GM12801 (cell line): ENCODE results near the gene SMARCA2.

Experiments
- TF ChIP-seq, protein P1 (sequence below): IDR thresholded peaks from one replicate; pipeline ENCODE4 v1.5.1; 2011; ENCODE audit warnings: control low read depth; ENCODE audit not compliant: insufficient read length; ENCODE audit errors: extremely low read depth

SMARCA2 gene

DNA sequence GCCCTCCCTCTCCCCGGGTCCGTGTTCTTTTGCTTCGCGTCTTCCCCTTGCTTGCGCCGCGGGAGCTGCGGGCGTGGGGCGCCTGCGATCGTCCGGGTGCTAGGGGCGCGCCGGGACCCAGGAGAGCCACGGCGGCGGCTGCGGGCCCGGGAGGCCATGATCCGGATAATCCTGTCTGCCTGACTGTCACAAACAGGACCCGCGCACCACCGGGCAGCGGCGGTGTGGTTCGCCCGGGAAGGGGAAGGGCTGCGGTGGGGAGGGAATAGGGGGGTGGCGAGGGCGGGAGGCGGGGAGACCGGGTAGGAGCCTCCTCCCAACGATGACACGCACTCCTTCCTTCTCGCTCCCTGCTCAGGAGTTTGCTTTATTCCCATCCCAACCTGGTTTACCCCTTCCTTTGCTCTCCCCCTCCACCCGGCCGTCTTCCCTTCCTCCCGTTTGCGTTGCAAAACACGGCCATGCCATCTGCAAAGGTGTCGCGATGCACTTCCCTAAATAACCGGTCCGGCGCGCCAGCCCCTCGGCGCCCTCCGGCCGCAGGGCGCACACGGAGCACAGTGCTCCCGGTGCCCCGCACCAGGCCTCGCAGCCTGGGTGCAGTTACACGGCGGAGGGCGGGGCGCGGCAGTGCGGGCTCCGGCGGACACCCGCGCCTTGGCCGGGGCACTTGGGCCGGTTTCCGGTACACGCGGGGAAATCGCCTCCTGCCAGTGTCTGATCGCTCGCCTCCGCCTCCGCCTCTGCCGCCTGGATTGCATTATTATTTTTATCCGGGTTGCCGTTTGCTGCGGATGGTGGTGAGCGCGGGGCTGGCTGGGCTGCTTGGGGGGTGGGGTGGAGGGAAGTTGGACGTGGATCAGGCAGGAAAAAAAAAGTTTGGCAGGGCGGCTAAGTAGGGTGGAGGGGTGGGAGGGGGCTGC, 1.5 kb downstream of the SMARCA2 start:
- TF ChIP-seq, protein P1, sequence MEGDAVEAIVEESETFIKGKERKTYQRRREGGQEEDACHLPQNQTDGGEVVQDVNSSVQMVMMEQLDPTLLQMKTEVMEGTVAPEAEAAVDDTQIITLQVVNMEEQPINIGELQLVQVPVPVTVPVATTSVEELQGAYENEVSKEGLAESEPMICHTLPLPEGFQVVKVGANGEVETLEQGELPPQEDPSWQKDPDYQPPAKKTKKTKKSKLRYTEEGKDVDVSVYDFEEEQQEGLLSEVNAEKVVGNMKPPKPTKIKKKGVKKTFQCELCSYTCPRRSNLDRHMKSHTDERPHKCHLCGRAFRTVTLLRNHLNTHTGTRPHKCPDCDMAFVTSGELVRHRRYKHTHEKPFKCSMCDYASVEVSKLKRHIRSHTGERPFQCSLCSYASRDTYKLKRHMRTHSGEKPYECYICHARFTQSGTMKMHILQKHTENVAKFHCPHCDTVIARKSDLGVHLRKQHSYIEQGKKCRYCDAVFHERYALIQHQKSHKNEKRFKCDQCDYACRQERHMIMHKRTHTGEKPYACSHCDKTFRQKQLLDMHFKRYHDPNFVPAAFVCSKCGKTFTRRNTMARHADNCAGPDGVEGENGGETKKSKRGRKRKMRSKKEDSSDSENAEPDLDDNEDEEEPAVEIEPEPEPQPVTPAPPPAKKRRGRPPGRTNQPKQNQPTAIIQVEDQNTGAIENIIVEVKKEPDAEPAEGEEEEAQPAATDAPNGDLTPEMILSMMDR, result no peak

DNA sequence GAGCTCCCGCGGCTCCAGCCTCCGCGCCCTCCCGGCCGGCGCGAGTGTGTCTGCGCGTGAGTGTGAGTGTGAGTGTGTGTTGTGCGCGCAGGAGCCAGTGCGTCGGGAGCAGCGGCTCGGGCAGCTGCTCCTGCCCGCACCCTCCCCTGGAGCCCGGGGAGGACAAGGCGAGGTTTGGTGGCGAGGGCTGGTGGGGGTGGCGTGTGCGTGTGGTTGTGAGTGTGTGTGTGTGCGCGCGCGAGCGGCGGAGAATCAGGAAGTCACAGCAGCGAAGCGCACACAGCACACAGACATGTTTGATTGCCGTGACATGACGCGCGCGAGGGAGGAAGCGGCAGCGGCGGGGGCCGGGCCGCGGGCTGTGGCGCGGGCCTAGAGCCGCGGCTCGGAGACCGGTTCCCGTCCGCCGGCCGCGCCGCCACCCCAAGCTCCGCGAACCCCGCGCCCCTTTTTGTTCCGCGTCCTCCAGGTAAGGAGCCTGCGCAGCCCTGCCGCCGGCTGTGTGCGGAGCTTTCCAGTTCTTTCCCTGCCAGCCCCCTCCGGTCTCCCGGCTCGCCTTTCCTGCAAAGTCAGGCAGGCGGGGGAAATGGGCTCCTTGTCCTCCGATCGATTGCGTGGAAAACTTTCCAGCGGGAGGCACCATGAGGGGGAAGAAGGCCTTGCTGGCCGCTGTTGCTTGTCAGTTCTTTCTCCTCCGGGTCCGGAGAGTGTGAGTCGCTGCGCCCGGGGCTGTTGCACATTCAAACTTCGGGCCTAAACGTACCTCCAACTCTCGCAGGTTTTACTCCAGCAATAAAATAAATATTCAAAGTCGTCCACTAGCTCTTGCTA, 2.4 kb downstream of the SMARCA2 start:
- TF ChIP-seq, protein P1, result no peak

DNA sequence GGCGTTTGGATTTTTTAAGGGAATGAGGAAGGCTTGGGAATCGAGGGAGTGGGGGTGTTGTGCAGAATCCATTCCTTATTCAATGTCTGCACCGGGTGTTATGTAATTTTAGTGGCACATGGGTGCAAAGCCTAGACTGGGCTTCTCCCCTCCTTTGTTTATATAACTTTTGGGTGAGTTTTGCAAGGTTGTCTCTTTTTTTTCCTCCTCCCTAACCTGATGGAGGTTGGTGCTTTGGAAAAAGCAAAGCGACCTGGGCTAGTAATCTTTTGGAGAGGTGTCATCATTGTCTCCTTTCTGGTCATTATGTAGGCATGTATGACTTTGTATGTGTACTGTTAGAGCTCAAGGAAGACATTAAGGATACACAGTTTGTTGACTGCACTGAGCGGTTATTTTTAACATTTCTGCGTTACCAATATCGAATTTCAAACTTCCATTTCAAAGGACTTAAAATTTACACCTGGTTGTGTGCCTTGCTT, 3.1 kb downstream of the SMARCA2 start:
- TF ChIP-seq, protein P1, result no peak

DNA sequence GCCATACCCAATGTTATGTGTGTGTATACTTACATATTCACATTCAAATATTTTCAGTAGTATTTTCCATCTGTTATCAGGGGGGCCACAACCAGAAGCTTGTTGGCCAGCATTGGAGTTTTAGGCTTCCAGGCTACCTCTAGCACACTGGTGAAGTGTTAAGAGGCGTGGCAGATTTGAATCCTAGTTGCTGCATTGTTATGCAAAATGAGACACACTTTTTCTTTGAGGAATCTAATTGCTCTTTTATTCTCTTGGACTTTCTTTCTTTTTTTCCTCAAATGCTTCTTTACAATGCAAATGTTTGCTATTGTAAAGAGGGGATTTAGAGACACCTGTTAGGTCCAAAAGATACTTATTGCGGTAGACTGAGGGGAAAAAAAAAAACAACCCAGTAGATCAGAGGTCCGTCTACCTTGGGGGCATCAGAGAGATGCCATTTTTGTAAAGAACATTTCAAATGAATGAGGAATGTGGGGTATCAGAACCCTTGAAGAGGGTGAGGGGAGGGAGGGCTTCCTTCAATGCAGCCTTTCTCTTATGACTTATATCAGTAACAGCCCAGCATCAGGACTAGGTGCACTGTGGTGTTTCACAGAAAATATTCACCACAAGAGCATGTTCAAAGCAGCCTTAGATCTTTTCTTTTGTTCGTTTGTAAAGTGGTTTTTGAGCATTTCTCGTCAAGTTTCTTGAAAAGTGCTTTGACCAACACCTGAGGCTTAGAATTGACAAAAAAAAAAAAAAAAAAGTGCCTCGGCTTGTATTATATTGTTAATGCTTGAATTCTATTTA, 3.8 kb downstream of the SMARCA2 start:
- TF ChIP-seq, protein P1, result no peak

DNA sequence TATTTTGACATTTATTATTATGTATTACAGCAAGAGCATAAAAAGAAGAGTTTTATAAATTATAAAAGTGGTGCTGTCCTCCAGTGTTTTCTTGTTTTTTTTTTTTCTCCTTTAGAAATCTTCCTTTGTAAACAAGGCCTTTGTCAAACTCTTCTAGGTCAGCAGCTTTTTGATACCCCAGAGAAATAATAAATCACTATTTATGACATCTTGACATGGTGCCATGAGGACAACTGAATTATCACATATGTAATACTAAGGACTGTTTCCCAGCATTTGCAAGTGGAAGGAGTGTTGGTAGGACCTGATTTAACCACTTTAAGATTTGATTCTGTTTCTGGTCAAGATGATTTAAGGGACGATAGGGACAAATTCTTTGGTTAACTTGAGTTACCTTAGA, 4.6 kb downstream of the SMARCA2 start:
- TF ChIP-seq, protein P1, result no peak

DNA sequence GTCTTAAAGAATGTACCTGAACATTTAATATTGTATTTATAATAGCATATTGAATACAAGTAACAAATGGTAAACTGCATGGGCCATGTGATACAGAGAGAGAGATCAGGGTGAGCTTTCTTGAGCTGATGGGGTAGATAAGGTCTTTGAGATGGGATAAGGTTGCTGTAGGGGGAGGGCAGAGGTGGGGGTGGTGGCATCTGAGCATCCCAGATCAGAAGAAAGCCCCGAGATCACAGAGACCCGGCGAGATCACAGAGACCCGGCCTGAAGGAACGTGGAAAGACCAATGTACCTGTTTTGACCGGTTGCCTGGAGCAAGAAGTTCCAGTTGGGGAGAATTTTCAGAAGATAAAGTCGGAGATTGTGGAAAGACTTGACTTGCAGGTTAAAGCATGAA, 6.6 kb downstream of the SMARCA2 start:
- TF ChIP-seq, protein P1, result no peak
